Hepatocyte (in vitro differentiated cells): Measurements from ENCODE around the gene UXT. TPM values are rescaled to one million over a fixed set of nuclear protein-coding genes. Genes with fewer than 3 reads are reported as not detected.
"Not testable (repeated sequence)": the region's sequence is repeated elsewhere in the genome, so short reads cannot be mapped to it uniquely, and the experiment has no call there.

ENCODE experiments used
- DNase-seq: peaks from one replicate; pipeline ENCODE4 v3.0.0-alpha.2; 2016; ENCODE audit warnings: low spot score
- H2AFZ ChIP-seq: fragments of 200-600 bp; sonication (generic); 2 replicates; pipeline ENCODE4 v1.6.0; 2016; ENCODE audit warnings: antibody characterized with exemption, mild to moderate bottlenecking
- H3K27ac ChIP-seq: fragments of 200-600 bp; sonication (generic); 2 replicates; pipeline ENCODE4 v1.5.1; 2016; ENCODE audit warnings: mild to moderate bottlenecking
- H3K27me3 ChIP-seq: fragments of 200-600 bp; sonication (generic); 2 replicates; pipeline ENCODE4 v1.6.1; 2016
- H3K36me3 ChIP-seq: fragments of 200-600 bp; sonication (generic); replicated peaks from 2 replicates; pipeline ENCODE4 v1.5.1; 2016; ENCODE audit warnings: low read depth; ENCODE audit not compliant: insufficient read depth
- H3K4me1 ChIP-seq: fragments of 200-600 bp; sonication (generic); 2 replicates; pipeline ENCODE4 v1.5.1; 2016; ENCODE audit warnings: mild to moderate bottlenecking, moderate library complexity; ENCODE audit not compliant: insufficient read depth
- H3K4me2 ChIP-seq: fragments of 200-600 bp; sonication (generic); 2 replicates; pipeline ENCODE4 v1.6.0; 2016
- H3K4me3 ChIP-seq: fragments of 200-600 bp; sonication (generic); 2 replicates; pipeline ENCODE4 v1.5.1; 2016; ENCODE audit warnings: mild to moderate bottlenecking
- H3K79me2 ChIP-seq: fragments of 200-600 bp; sonication (generic); 2 replicates; pipeline ENCODE4 v1.6.0; 2017; ENCODE audit warnings: mild to moderate bottlenecking
- H3K9me2 ChIP-seq: fragments of 200-600 bp; sonication (generic); replicated peaks from 2 replicates; pipeline ENCODE4 v1.6.0; 2017; ENCODE audit warnings: mild to moderate bottlenecking; ENCODE audit not compliant: insufficient read depth
- H3K9me3 ChIP-seq: fragments of 200-600 bp; sonication (generic); 2 replicates; pipeline ENCODE4 v1.5.1; 2016; ENCODE audit warnings: low read depth, mild to moderate bottlenecking
- H4K20me1 ChIP-seq: fragments of 200-600 bp; sonication (generic); 2 replicates; pipeline ENCODE4 v1.6.0; 2016; ENCODE audit warnings: mild to moderate bottlenecking; ENCODE audit not compliant: insufficient read depth, poor library complexity, severe bottlenecking
- CTCF ChIP-seq: fragments of 200-600 bp; sonication (generic); IDR thresholded peaks from 2 replicates; pipeline ENCODE4 v1.5.1; 2016; ENCODE audit warnings: antibody characterized with exemption, mild to moderate bottlenecking; ENCODE audit not compliant: poor library complexity
- EZH2 ChIP-seq: fragments of 200-600 bp; sonication (generic); IDR thresholded peaks from 2 replicates; pipeline ENCODE4 v1.6.1; 2016; ENCODE audit warnings: antibody characterized with exemption, mild to moderate bottlenecking, borderline replicate concordance
- EZH2phosphoT487 ChIP-seq: fragments of 200-600 bp; sonication (generic); IDR thresholded peaks from one replicate; pipeline ENCODE4 v1.6.1; 2018; ENCODE audit warnings: antibody characterized with exemption, mild to moderate bottlenecking, low read depth, moderate library complexity; ENCODE audit not compliant: unreplicated experiment, severe bottlenecking
- WGBS: methylation state at CpG from one replicate; pipeline ENCODE4 v1.1.6; 2016; ENCODE audit warnings: low lambda C conversion rate; ENCODE audit errors: missing lambda C conversion rate; 5-methylcytosine and 5-hydroxymethylcytosine counted together
- polyA plus RNA-seq: library from polyadenylated mRNA; unstranded; fragments of >200 nt; fragmentation: Nextera tagmentation; extraction: Ambion mirVana; gene quantifications from 2 replicates; pipeline ENCODE4 v1.2.1, GENCODE V29; 2016
- total RNA-seq: library from RNA; depleted of rRNA; stranded (reverse); fragments of >200 nt; gene quantifications from 2 replicates; pipeline ENCODE4 v1.2.3, GENCODE V29; 2014

UXT gene
- total and polyA plus RNA-seq, 2 experiments from 2014 or later: 96.1 to 141 TPM

GRCh38 chrX:47683829-47684205, 24.8 kb upstream of the UXT start:
- Histone ChIP-seq H3K4me2 (no peak overlapping the region), H3K27ac (no peak overlapping the region), H4K20me1 (no peaks in the 10 kb centered on the region), H3K4me3 (no peak overlapping the region), H3K9me2 (no peaks in the 10 kb centered on the region), H3K4me1 (no peaks in the 10 kb centered on the region), H3K27me3 (no peaks in the 10 kb centered on the region), H3K79me2 (no peaks in the 10 kb centered on the region), H3K36me3 (no peaks in the 10 kb centered on the region), H3K9me3 (no peaks in the 10 kb centered on the region), H2AFZ (no peak overlapping the region)
- DNase-seq: no peak
- 74% methylated on average over 3 of the region's 3 CpGs for WGBS
- TF ChIP-seq CTCF (no peak), EZH2phosphoT487 (no peak)

GRCh38 chrX:47683184-47683828, 24.3 kb upstream of the UXT start:
- DNase-seq: no peak
- Histone ChIP-seq H3K27ac (no peak overlapping the region), H3K9me2 (no peaks in the 10 kb centered on the region), H3K36me3 (no peaks in the 10 kb centered on the region), H3K27me3 (no peaks in the 10 kb centered on the region), H3K79me2 (no peaks in the 10 kb centered on the region), H4K20me1 (no peaks in the 10 kb centered on the region), H3K4me1 (no peaks in the 10 kb centered on the region), H3K4me3 (no peak overlapping the region), H3K4me2 (no peak overlapping the region), H3K9me3 (no peaks in the 10 kb centered on the region), H2AFZ (no peak overlapping the region)
- 79% methylated on average over 14 of the region's 14 CpGs for WGBS
- TF ChIP-seq EZH2phosphoT487 (no peak), EZH2 (no peak), CTCF (no peak)

- not testable (repeated sequence) for H2AFZ ChIP-seq, H3K9me2 ChIP-seq, H3K27me3 ChIP-seq, H3K4me2 ChIP-seq, H3K4me1 ChIP-seq, H3K36me3 ChIP-seq, DNase-seq, H4K20me1 ChIP-seq, H3K79me2 ChIP-seq, H3K9me3 ChIP-seq, H3K27ac ChIP-seq, H3K4me3 ChIP-seq
- WGBS: 59% methylated on average over 7 of the region's 7 CpGs
Observed at GRCh38 chrX:47675959-47676859, 17.2 kb upstream of the UXT start.

- Histone ChIP-seq H3K27me3 (no peaks in the 10 kb centered on the region), H3K4me1 (no peaks in the 10 kb centered on the region), H3K36me3 (no peaks in the 10 kb centered on the region), H2AFZ (no peak overlapping the region), H3K4me3 (no peak overlapping the region), H3K9me3 (no peaks in the 10 kb centered on the region), H3K9me2 (no peaks in the 10 kb centered on the region), H3K4me2 (no peak overlapping the region), H3K79me2 (no peaks in the 10 kb centered on the region), H3K27ac (no peak overlapping the region), H4K20me1 (no peaks in the 10 kb centered on the region)
- DNase-seq: no peak
- WGBS: 75% methylated on average over 5 of the region's 5 CpGs
- TF ChIP-seq EZH2: no peak
- no peak for TF ChIP-seq CTCF
- TF ChIP-seq EZH2phosphoT487: no peak
Observed at GRCh38 chrX:47674776-47675175, 15.8 kb upstream of the UXT start.

- H3K36me3 ChIP-seq, H3K4me2 ChIP-seq, H3K27me3 ChIP-seq, H3K79me2 ChIP-seq, DNase-seq, H4K20me1 ChIP-seq, H3K9me3 ChIP-seq, H3K9me2 ChIP-seq, H3K4me1 ChIP-seq, H3K4me3 ChIP-seq, H2AFZ ChIP-seq, H3K27ac ChIP-seq: not testable (repeated sequence)
- WGBS: 75% methylated on average over 4 of the region's 4 CpGs
Observed at GRCh38 chrX:47665797-47666196, 6.8 kb upstream of the UXT start.
